GM12865 (cell line): ENCODE measurements around the gene LHCGR.

ENCODE experiments used
- DNase-seq: peaks from one replicate; pipeline ENCODE4 v3.0.0; 2010; ENCODE audit warnings: low read depth
- H3K4me3 ChIP-seq: 2 replicates; pipeline ENCODE4 v1.5.1; 2011; ENCODE audit warnings: mild to moderate bottlenecking, low read depth, low read length, control low read depth
- CTCF ChIP-seq: IDR thresholded peaks from 2 replicates; pipeline ENCODE4 v1.5.1; 2011; ENCODE audit warnings: low read length, control low read depth, low read depth, inconsistent platforms; ENCODE audit not compliant: insufficient read depth; ENCODE audit errors: missing control alignments

LHCGR gene

GRCh38 chr2:48781366-48781765 lies 25.8 kb upstream of the LHCGR start:
- no peak overlapping the region for H3K4me3 ChIP-seq
- TF ChIP-seq CTCF = no peak
- no peak for DNase-seq

- no peak for TF ChIP-seq CTCF
- H3K4me3 ChIP-seq = no peak overlapping the region
- DNase-seq = no peak
Measured at GRCh38 chr2:48779019-48779716, 23.6 kb upstream of the LHCGR start.

GRCh38 chr2:48774251-48774650 lies 18.7 kb upstream of the LHCGR start:
- no peak for TF ChIP-seq CTCF
- no peak overlapping the region for H3K4me3 ChIP-seq
- no peak for DNase-seq

GRCh38 chr2:48771241-48772014 lies 15.9 kb upstream of the LHCGR start:
- no peak for TF ChIP-seq CTCF
- no peak for DNase-seq
- no peak overlapping the region for H3K4me3 ChIP-seq

GRCh38 chr2:48770181-48770580 lies 14.7 kb upstream of the LHCGR start:
- TF ChIP-seq CTCF = no peak

GRCh38 chr2:48768669-48769068 lies 13.1 kb upstream of the LHCGR start:
- DNase-seq = no peak
- TF ChIP-seq CTCF = no peak
- H3K4me3 ChIP-seq = no peak overlapping the region

More at GRCh38 chr2:48770181-48770580, 14.7 kb upstream of the LHCGR start:
- DNase-seq = no peak
- no peak overlapping the region for H3K4me3 ChIP-seq
